ENCODE results near the gene COPS7A.

COPS7A gene, protein sequence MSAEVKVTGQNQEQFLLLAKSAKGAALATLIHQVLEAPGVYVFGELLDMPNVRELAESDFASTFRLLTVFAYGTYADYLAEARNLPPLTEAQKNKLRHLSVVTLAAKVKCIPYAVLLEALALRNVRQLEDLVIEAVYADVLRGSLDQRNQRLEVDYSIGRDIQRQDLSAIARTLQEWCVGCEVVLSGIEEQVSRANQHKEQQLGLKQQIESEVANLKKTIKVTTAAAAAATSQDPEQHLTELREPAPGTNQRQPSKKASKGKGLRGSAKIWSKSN

DNA sequence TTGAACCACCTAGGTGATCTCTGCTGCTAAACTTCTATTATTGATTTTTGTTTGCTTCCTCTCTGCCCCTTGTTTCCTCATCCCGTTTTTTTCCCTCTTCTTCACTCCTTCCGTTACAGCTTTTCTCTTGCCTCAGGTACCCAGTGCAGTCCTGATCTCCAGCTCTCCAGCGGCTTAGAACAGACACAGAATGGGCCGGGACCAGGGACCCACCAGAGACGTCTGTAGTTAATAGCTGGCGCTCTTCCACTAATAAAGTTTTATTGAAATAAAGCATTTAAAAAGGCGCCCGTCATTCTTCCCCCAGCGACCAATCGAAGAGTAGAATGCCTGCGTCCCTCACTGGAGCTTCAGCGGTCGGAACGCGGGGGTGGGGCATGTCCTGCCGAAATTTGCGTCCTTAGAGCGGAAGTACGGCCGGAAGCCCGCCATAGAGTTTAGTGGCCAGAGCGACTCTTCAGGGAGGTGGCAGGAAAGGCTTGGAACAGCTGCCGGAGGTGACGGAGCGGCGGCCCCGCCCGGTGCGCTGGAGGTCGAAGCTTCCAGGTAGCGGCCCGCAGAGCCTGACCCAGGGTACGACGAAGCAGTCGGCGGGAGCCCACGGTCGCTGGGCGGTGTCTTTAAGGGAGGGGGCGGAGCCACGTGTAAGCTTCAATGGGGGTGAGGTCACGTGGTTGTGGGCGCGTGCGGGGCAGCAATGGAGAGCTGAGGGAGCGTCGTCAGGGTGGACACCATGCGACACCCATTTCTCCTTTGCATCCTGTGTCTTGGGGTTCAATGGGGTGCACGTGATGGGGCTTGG, at the start of gene COPS7A:
TSS of gene COPS7A (plus strand) at position 440 of the 802 bp plus-strand sequence. CDS start 611 bp downstream, outside the sequence.
- H3K9ac ChIP-seq (ENCODE audit: low read length), result peak within 1 kb of the TSS; percentile 74
- H3K27ac ChIP-seq (ENCODE audit: low read length), result peak within 1 kb of the TSS; percentile 67
- peak within 1 kb of the TSS; percentile 73 for H3K4me3 ChIP-seq (ENCODE audit: low read length)
- H3K4me1 ChIP-seq (ENCODE audit: control insufficient read depth, low read depth, low read length), result peaks cover 11% of the 10 kb centered on the region
- H3K9me3 ChIP-seq (ENCODE audit: control insufficient read depth, low read depth, low read length), result no peaks in the 10 kb centered on the region
- no peaks in the 10 kb centered on the region for H3K27me3 ChIP-seq (ENCODE audit: control insufficient read depth, insufficient read depth, low read length)
- peaks cover 9% of the 10 kb centered on the region for H3K36me3 ChIP-seq (ENCODE audit: control insufficient read depth, low read depth, low read length)

DNA sequence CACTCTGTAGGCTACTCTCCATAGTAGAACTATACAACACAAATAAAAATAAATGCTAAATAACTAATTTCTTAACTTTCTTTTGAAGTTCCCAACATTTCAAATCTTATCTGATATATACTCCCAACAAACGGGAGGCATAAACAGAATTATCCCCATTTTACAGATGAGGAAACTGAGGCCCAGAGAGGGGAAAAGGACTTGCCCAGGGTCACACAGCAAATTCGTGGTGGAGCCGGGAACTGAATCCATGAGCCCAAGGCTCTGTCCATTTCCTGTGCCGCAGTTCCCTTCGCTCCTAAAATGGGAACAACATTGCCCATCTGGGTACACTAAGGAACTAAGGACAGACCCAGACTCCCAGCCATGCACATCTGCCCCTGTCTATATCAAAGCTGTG, 46.9 kb upstream of the COPS7A start:
- H3K9me3 ChIP-seq (ENCODE audit: control insufficient read depth, low read depth, low read length), result no peaks in the 10 kb centered on the region
- H3K9ac ChIP-seq (ENCODE audit: low read length), result no peak overlapping the region
- H3K27me3 ChIP-seq (ENCODE audit: control insufficient read depth, insufficient read depth, low read length), result no peaks in the 10 kb centered on the region
- no peak overlapping the region for H3K27ac ChIP-seq (ENCODE audit: low read length)
- no peaks in the 10 kb centered on the region for H3K4me1 ChIP-seq (ENCODE audit: control insufficient read depth, low read depth, low read length)
- H3K4me3 ChIP-seq (ENCODE audit: low read length), result no peak overlapping the region
- peaks cover 67% of the 10 kb centered on the region for H3K36me3 ChIP-seq (ENCODE audit: control insufficient read depth, low read depth, low read length)

DNA sequence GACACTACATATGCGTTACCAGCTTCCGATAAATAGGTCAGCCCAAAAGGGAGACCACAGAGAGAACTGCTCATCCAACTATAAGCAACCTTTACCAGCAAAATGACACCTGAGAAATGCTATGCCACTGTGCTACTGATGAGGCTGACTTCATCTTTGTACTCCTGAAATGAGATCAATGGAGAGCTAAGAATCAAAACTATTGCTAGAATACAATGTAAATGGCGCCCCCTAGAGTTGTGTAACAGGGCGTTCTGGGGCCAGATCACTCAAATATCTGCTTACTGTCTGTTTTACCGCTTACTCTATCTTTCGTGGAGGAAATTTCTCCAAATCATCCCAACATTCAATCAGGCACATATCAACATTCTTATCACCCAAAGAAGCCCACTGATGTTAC, 39.2 kb upstream of the COPS7A start:
- Histone ChIP-seq H3K27ac (ENCODE audit: low read length) (no peak overlapping the region), H3K4me1 (ENCODE audit: control insufficient read depth, low read depth, low read length) (peaks cover 12% of the 10 kb centered on the region), H3K36me3 (ENCODE audit: control insufficient read depth, low read depth, low read length) (peaks cover 2% of the 10 kb centered on the region), H3K4me3 (ENCODE audit: low read length) (no peak overlapping the region), H3K27me3 (ENCODE audit: control insufficient read depth, insufficient read depth, low read length) (no peaks in the 10 kb centered on the region), H3K9ac (ENCODE audit: low read length) (no peak overlapping the region), H3K9me3 (ENCODE audit: control insufficient read depth, low read depth, low read length) (no peaks in the 10 kb centered on the region)

DNA sequence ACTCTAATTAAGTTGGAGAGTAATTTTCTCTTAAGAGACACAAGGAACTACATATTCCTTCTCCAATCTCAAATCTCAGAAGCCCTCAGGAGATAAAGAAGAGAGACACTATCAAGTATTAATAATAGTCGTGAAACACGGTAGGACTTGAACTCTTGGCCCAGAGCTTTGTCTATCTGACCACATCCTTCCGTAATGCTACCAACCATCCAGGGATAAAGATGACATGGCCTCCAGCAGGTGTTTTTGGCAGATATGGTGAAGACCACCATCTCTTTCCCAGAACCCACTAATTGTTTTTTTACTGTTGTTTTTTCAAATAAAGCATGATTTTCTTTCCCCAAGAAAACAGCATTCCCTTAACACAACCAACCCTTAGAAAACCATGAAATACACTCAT, 38.0 kb upstream of the COPS7A start:
- Histone ChIP-seq H3K9me3 (ENCODE audit: control insufficient read depth, low read depth, low read length) (no peaks in the 10 kb centered on the region), H3K27me3 (ENCODE audit: control insufficient read depth, insufficient read depth, low read length) (no peaks in the 10 kb centered on the region), H3K4me1 (ENCODE audit: control insufficient read depth, low read depth, low read length) (peaks cover 12% of the 10 kb centered on the region), H3K4me3 (ENCODE audit: low read length) (no peak overlapping the region), H3K36me3 (ENCODE audit: control insufficient read depth, low read depth, low read length) (no peaks in the 10 kb centered on the region), H3K27ac (ENCODE audit: low read length) (no peak overlapping the region), H3K9ac (ENCODE audit: low read length) (no peak overlapping the region)

DNA sequence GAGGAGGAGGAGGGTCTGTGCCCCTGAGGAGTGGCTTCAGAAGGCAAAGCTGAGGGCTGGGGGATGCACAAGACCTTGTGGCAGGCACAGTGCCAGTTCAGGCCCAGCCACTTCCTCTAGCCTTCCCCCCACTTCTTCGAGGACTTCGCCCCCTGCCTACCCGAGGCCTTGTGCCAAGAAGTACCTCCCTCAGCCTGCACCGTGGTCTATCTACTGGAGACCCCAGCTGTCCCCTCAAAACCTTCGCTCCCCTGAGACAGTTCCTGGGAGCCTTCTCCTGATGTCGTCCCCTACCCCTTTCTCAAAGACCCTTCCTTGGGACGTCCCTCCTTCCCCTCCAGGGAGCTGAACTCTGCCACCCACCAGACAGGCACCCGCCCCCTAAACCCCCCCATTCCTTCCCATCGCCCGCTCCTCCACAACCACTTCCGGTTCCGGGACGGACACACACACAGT, 35.3 kb upstream of the COPS7A start:
- Histone ChIP-seq H3K27ac (ENCODE audit: low read length) (peak overlapping the region; percentile 76), H3K36me3 (ENCODE audit: control insufficient read depth, low read depth, low read length) (no peaks in the 10 kb centered on the region), H3K9me3 (ENCODE audit: control insufficient read depth, low read depth, low read length) (no peaks in the 10 kb centered on the region), H3K4me1 (ENCODE audit: control insufficient read depth, low read depth, low read length) (peaks cover 12% of the 10 kb centered on the region), H3K27me3 (ENCODE audit: control insufficient read depth, insufficient read depth, low read length) (no peaks in the 10 kb centered on the region), H3K9ac (ENCODE audit: low read length) (peak overlapping the region; percentile 90), H3K4me3 (ENCODE audit: low read length) (peak overlapping the region; percentile 78)

DNA sequence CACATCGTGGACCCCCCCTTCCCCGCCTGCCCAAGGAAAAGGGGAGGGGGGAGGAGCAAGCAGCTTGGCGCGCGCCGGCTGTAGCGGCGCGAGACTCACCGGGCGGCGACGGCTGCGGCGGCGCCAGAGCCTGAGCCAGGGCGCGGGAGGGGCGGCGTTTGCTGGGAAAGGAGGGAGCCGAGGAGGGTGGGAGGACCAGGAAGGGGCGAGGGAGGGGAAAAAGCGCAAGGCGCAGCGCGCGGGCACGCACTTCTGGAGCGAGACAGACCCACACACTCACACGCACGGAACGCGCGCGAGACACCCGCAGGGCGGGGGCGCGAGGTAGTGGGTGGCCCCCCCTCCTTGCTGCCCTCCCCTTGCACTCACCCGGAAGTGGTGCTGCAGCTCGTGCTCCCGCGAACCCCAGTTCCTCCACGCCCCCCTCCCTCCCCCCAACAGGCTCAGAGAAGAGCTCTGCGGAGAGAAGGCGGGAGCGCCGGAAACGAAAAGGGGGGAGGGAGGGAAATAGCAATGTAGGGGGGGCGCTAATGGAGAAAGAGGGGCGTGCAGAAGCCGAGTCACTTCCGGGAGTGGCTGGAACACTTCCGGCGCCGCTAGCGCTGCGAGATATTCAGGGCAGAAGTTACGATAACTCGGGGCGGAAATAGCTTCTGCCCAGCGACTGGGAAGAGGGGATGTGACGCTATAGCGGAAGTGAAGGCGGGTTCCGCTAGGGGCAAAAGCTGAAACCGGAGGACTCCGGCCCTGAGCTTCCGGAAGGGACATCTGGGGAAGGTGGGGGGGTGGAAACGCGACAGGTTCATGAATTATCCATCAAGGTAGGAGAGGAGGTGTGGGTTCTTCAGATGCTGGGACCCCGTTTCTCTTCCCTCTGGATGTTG, 34.6 kb upstream of the COPS7A start, which contains the start of gene ZNF384:
TSS of gene ZNF384 (minus strand) at position 377 of the 884 bp plus-strand sequence. CDS start 9,855 bp downstream, outside the sequence.
- no peaks in the 10 kb centered on the region for H3K36me3 ChIP-seq (ENCODE audit: control insufficient read depth, low read depth, low read length)
- no peaks in the 10 kb centered on the region for H3K27me3 ChIP-seq (ENCODE audit: control insufficient read depth, insufficient read depth, low read length)
- H3K4me1 ChIP-seq (ENCODE audit: control insufficient read depth, low read depth, low read length), result peaks cover 12% of the 10 kb centered on the region
- peak within 1 kb of the TSS; percentile 76 for H3K27ac ChIP-seq (ENCODE audit: low read length)
- H3K4me3 ChIP-seq (ENCODE audit: low read length), result peak within 1 kb of the TSS; percentile 78
- H3K9ac ChIP-seq (ENCODE audit: low read length), result peak within 1 kb of the TSS; percentile 90
- no peaks in the 10 kb centered on the region for H3K9me3 ChIP-seq (ENCODE audit: control insufficient read depth, low read depth, low read length)

DNA sequence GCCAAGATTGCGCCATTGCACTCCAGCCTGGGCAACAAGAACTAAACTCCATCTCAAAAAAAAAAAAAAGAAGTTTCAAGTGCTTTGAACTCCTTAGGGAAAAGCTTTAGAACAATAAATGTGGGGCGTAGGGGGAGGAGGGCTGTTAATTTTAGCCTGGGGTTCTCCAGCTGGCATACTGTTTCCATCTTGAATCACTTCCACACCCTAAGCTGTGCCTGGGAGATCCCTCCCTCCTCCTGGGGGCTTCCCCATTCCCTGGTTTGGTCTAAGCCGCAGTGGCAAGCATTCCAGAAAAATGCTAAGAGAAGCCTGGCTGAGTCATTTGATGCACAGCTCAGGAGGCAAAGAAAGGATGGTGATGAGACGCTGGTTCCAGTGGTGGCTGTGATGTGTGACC, 32.4 kb upstream of the COPS7A start:
- peaks cover 12% of the 10 kb centered on the region for H3K4me1 ChIP-seq (ENCODE audit: control insufficient read depth, low read depth, low read length)
- no peak overlapping the region for H3K9ac ChIP-seq (ENCODE audit: low read length)
- no peak overlapping the region for H3K4me3 ChIP-seq (ENCODE audit: low read length)
- no peaks in the 10 kb centered on the region for H3K9me3 ChIP-seq (ENCODE audit: control insufficient read depth, low read depth, low read length)
- H3K27me3 ChIP-seq (ENCODE audit: control insufficient read depth, insufficient read depth, low read length), result no peaks in the 10 kb centered on the region
- no peaks in the 10 kb centered on the region for H3K36me3 ChIP-seq (ENCODE audit: control insufficient read depth, low read depth, low read length)
- no peak overlapping the region for H3K27ac ChIP-seq (ENCODE audit: low read length)

DNA sequence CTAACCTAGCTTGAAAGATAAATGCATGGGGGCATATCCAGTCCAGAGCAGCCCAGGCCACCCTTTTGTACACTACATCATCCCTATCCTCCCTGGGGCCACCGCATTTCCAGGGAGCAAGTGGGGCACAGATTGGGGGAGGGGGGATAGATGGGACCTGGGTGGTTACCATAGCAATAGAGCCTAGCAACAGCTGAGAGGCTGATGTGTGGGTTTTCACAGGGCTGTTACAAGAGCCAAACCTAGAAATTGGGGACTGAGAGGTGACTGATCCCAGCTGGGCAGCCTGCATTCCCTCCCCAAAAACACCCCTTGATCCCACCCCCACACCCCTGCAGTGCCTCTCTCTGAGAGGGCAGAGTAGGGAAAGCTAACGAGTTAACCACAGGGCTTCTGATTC, 31.0 kb upstream of the COPS7A start:
- Histone ChIP-seq H3K27ac (ENCODE audit: low read length) (no peak overlapping the region), H3K9me3 (ENCODE audit: control insufficient read depth, low read depth, low read length) (no peaks in the 10 kb centered on the region), H3K4me1 (ENCODE audit: control insufficient read depth, low read depth, low read length) (peaks cover 3% of the 10 kb centered on the region), H3K9ac (ENCODE audit: low read length) (no peak overlapping the region), H3K36me3 (ENCODE audit: control insufficient read depth, low read depth, low read length) (no peaks in the 10 kb centered on the region), H3K4me3 (ENCODE audit: low read length) (no peak overlapping the region), H3K27me3 (ENCODE audit: control insufficient read depth, insufficient read depth, low read length) (no peaks in the 10 kb centered on the region)

DNA sequence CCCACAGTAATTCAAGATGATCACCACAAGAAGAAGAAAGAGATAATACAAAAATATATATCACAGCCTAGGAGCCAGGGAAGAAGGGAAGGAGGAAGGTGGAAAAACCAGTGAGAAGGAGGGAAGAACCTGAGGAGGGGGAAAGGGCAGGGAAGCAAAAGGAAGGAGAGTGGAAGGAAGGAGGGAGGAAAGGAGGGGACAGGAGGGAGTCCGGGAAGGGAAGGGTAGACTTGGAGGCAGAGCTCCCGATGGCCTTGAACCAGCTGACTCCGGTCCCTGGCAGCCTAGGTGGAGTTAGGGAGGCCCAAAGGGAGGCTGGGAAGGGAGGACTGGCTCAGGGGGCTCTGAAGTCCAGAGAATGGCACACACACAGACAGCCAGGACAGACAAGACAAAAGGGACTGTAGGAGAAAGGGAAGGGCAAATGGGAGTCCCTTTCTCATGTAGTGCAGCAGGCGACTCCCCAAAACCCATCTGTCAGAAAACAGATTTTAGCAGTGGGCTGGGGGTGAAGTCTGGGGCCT, 30.0 kb upstream of the COPS7A start:
- H3K9ac ChIP-seq (ENCODE audit: low read length), result no peak overlapping the region
- no peak overlapping the region for H3K4me3 ChIP-seq (ENCODE audit: low read length)
- H3K36me3 ChIP-seq (ENCODE audit: control insufficient read depth, low read depth, low read length), result no peaks in the 10 kb centered on the region
- no peak overlapping the region for H3K27ac ChIP-seq (ENCODE audit: low read length)
- no peaks in the 10 kb centered on the region for H3K9me3 ChIP-seq (ENCODE audit: control insufficient read depth, low read depth, low read length)
- no peaks in the 10 kb centered on the region for H3K4me1 ChIP-seq (ENCODE audit: control insufficient read depth, low read depth, low read length)
- peaks cover 4% of the 10 kb centered on the region for H3K27me3 ChIP-seq (ENCODE audit: control insufficient read depth, insufficient read depth, low read length)

DNA sequence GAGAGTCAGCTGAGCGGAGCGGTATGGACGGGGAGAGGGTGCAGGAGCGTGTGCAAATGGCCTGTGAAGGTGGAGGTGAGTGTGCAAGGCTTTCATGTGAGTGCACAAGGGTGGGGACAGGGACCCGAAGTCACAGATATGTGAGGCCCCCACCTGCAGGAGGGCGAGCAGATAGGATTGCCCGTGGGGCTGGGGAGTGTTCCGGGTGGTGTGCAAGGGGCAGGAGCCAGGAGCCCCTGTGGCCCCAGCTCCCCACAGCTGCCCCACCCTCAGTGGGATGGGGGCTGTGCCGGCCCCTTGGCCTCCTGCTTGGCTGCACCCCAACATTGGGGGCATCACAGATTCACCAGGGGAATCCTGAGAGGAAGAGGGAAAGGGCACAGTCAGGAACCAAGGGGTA, 29.1 kb upstream of the COPS7A start:
- no peak overlapping the region for H3K9ac ChIP-seq (ENCODE audit: low read length)

More for the DNA sequence above, 29.1 kb upstream of the COPS7A start:
- peaks cover 12% of the 10 kb centered on the region for H3K27me3 ChIP-seq (ENCODE audit: control insufficient read depth, insufficient read depth, low read length)
- no peak overlapping the region for H3K27ac ChIP-seq (ENCODE audit: low read length)
- no peaks in the 10 kb centered on the region for H3K4me1 ChIP-seq (ENCODE audit: control insufficient read depth, low read depth, low read length)
- no peaks in the 10 kb centered on the region for H3K9me3 ChIP-seq (ENCODE audit: control insufficient read depth, low read depth, low read length)
- no peaks in the 10 kb centered on the region for H3K36me3 ChIP-seq (ENCODE audit: control insufficient read depth, low read depth, low read length)
- no peak overlapping the region for H3K4me3 ChIP-seq (ENCODE audit: low read length)
